ENCODE results near the gene GORASP2. TPM values are rescaled to one million over a fixed set of nuclear protein-coding genes. Genes with fewer than 3 reads are reported as not detected.

GORASP2 gene
- total and polyA plus RNA-seq, 2 of the 8 experiments (the other 6 are each of a cell fraction or from before 2014, with no cell fraction given), result 86.8 to 214 TPM

- Histone ChIP-seq H2BK12ac (ENCODE audit: low read depth, low read length) (no peak overlapping the region), H3K27me3 (replicated peaks in 1 of 4; ENCODE audit: control insufficient read depth in 3 of 4, extremely low read depth in 1 of 4, insufficient read depth in 3 of 4, low read length in 3 of 4) (no peaks in the 10 kb centered on the region), H3K9ac (replicated peaks in 1 of 4; ENCODE audit: extremely low read depth in 1 of 4, low read depth in 3 of 4, low read length in 3 of 4) (no peak overlapping the region; a peak in 2 of 7 replicates), H3K9me3 (ENCODE audit: insufficient read depth in 2 of 2, low read depth in 1 of 2, low read length in 1 of 2) (no peaks in the 10 kb centered on the region), H2AK5ac (ENCODE audit: low read depth, low read length) (no peak overlapping the region), H3K18ac (ENCODE audit: extremely low read depth, low read length) (no peak overlapping the region), H4K91ac (replicated peaks; ENCODE audit: insufficient read length, low read length) (no peak overlapping the region), H3K79me1 (ENCODE audit: low read depth, low read length) (peaks cover under 1% of the 10 kb centered on the region), H4K8ac (ENCODE audit: extremely low read depth, insufficient read depth, low read length) (no peak overlapping the region), H3K79me2 (ENCODE audit: control insufficient read depth in 1 of 2, insufficient read depth in 2 of 2, low read length in 2 of 2) (peaks cover 19 to 74% of the 10 kb centered on the region in 2 experiments), H4K5ac (ENCODE audit: insufficient read length, low read depth, low read length) (no peak overlapping the region), H3K4me3 (ENCODE audit: extremely low read depth in 1 of 4, insufficient read depth in 2 of 4, low read depth in 3 of 4, low read length in 4 of 4) (no peak overlapping the region), H3K27ac (ENCODE audit: low read depth, low read length) (no peak overlapping the region), H3K23me2 (ENCODE audit: low read depth, low read length) (peaks cover 3% of the 10 kb centered on the region), H3K23ac (ENCODE audit: insufficient read length) (no peak overlapping the region), H2AFZ (ENCODE audit: low read length) (no peak overlapping the region), H3K4me1 (replicated peaks in 1 of 4; ENCODE audit: control insufficient read depth in 3 of 4, insufficient read depth in 4 of 4, low read length in 3 of 4) (peaks cover 5 to 18% (median 6%) of the 10 kb centered on the region in 4 experiments; a peak in 6 of 7 replicates), H3K36me3 (ENCODE audit: control insufficient read depth in 2 of 4, insufficient read depth in 4 of 4, low read length in 3 of 4) (peaks cover 0 to 6% (median 1%) of the 10 kb centered on the region in 4 experiments; a peak in 3 of 8 replicates), H2BK15ac (ENCODE audit: low read length) (no peak overlapping the region), H2BK120ac (replicated peaks; ENCODE audit: low read depth, low read length) (no peak overlapping the region), H2BK5ac (ENCODE audit: low read depth, low read length) (no peak overlapping the region), H3K14ac (ENCODE audit: insufficient read length) (no peak overlapping the region), H4K20me1 (replicated peaks in 1 of 2; ENCODE audit: control insufficient read depth in 1 of 2, insufficient read depth in 2 of 2, low read length in 2 of 2) (peaks cover 2 to 10% of the 10 kb centered on the region in 2 experiments), H3K4me2 (ENCODE audit: insufficient read depth in 1 of 2, low read depth in 2 of 2, low read length in 2 of 2) (no peak overlapping the region), H3K56ac (replicated peaks; ENCODE audit: insufficient read length, low read depth, low read length) (no peak overlapping the region), H3K4ac (replicated peaks; ENCODE audit: insufficient read length, low read depth, low read length) (no peak overlapping the region), H2BK20ac (ENCODE audit: low read length) (no peak overlapping the region)
- DNase-seq (ENCODE audit: low read depth in 1 of 2, low spot score in 2 of 2) (no peak), FAIRE-seq (no peak)
- WGBS, 2 experiments (ENCODE audit: extremely low coverage in 1 of 2, insufficient coverage in 1 of 2, insufficient read length in 1 of 2, insufficient replicate concordance in 2 of 2, low coverage in 1 of 2, low lambda C conversion rate in 2 of 2, missing lambda C conversion rate in 1 of 2), result 91% methylated on average over 1 of the region's 1 CpG; no CpG with 5 or more reads in 1 of the 2 experiments
- ChIA-PET CTCF (ENCODE audit: partially characterized antibody) (interaction anchor here (0.7 to 1.6 kb wide), 6 partner anchors 8 to 87 kb away, joined by 3 to 6 read pairs (median 3); no protein-coding TSS in a partner anchor), POLR2A (ENCODE audit: partially characterized antibody) (interaction anchor here (1.2 to 2.5 kb wide), 2 partner anchors 12 to 33 kb away, joined by 3 to 6 read pairs; no protein-coding TSS in a partner anchor)
- no peak for TF ChIP-seq CBX5 (IDR thresholded peaks at IDR 0.05; ENCODE audit: low read depth, low read length)
- no peak for TF ChIP-seq EGR1 (IDR thresholded peaks at IDR 0.05; ENCODE audit: borderline replicate concordance, low read depth, low read length)
Observed at GRCh38 chr2:170932166-170932565, 3.1 kb downstream of the GORASP2 start.

All from H1 (cell line).